ENCODE results near the gene KDELR1. TPM values are rescaled to one million over a fixed set of nuclear protein-coding genes. Genes with fewer than 3 reads are reported as not detected.

Gene KDELR1
- total and polyA plus RNA-seq, 9 of the 15 experiments (the other 6 are each of a cell fraction or from before 2014, with no cell fraction given): 6.1 to 165 (median 58.5) TPM

- TF ChIP-seq ZNF407 (IDR thresholded peaks at IDR 0.05; ENCODE audit: low read depth) (no peak), MLLT1 (IDR thresholded peaks at IDR 0.05) (peak in 1 of 2 experiments; percentile 76; a peak in 2 of 4 replicates), FOXA1 (IDR thresholded peaks at IDR 0.05; ENCODE audit: borderline replicate concordance) (no peak), ARID4B (CRISPR knock-in tag; IDR thresholded peaks at IDR 0.05) (no peak), C11orf30 (IDR thresholded peaks at IDR 0.05; ENCODE audit: low read depth) (no peak), BCOR (IDR thresholded peaks at IDR 0.05) (no peak), MAFK (IDR thresholded peaks at IDR 0.05; ENCODE audit: low read length) (no peak), HMGN3 (IDR thresholded peaks at IDR 0.05; ENCODE audit: borderline replicate concordance, extremely low read depth, insufficient read length, low read depth, low read length) (peak; percentile 80), ARID1B (IDR thresholded peaks at IDR 0.05) (no peak), KDM5B (IDR thresholded peaks at IDR 0.05; ENCODE audit: insufficient replicate concordance, low read depth, low read length) (no peak), SMARCA4 (IDR thresholded peaks at IDR 0.05) (no peak)
Observed at GRCh38 chr19:48391100-48392005, at the start of gene KDELR1 (continued).

Data from K562 (cell line).